ENCODE measurements around the gene MRGPRG.

GRCh38 chr11:3226846-3227567 lies 8.4 kb upstream of the MRGPRG start:
- TF ChIP-seq POLR2AphosphoS5 (IDR thresholded peaks at IDR 0.05; ENCODE audit: low read depth, low read length) (no peak), POLR2A (IDR thresholded peaks at IDR 0.05; ENCODE audit: low read depth, low read length) (no peak), TAF1 (IDR thresholded peaks at IDR 0.05; ENCODE audit: borderline replicate concordance, low read depth, low read length) (no peak)
